RKO (cell line): ENCODE data around the gene C1orf56.
A peak's percentile ranks its signal among the peaks of the same experiment; 100 is the strongest.

Experiments used
- DNase-seq: peaks from one replicate; pipeline ENCODE4 v3.0.0-alpha.2; 2016; ENCODE audit warnings: low spot score

Gene C1orf56

DNA sequence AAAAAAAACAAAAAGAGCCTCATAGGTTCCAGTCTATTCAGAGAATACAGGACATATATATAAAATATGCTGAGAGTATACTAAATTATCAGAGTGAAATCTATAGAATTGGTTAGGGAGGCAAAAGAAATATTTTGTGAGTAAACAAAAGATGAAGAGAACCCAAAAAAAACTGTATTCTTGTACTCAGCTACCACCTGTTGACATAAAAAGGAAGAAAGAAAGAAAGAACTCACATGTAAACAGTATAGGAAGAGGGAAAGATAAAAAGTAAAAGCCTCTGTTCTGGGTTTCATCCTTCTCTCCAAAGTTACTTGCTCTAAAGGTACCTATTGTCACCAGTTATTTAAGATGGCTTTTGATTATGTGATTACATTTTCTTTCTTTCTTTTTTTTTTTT lies 21.1 kb upstream of the C1orf56 start:
- DNase-seq = no peak

- no peak for DNase-seq
Observed at GRCh38 chr1:151032164-151032563, 15.4 kb upstream of the C1orf56 start.

DNA sequence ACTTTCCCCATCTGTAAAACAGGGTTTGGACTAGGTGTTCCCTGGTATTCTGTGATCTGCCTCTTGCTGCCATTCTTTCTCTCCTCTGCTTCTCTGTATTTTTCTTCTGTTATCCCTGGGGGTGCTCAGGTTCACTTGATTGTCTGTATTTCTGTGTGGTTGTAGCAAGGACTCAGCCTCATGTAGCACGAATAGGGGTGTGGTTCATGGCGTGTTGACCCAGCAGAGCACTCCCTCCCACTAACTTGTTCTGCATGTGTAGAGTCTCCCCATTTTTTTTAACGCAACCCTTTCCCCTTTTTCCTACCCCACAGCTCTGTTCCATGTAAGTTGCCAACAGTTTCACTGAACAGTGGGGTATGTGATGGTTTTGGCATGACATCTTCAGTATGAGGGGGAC lies 12.4 kb upstream of the C1orf56 start:
- DNase-seq = no peak

- no peak for DNase-seq
Observed at GRCh38 chr1:151036356-151036755, 11.2 kb upstream of the C1orf56 start, which contains the start of gene BNIPL. Gene BNIPL, plus strand, starts transcription at chr1:151036586. Its CDS starts 140 bp downstream, at chr1:151036726.

DNA sequence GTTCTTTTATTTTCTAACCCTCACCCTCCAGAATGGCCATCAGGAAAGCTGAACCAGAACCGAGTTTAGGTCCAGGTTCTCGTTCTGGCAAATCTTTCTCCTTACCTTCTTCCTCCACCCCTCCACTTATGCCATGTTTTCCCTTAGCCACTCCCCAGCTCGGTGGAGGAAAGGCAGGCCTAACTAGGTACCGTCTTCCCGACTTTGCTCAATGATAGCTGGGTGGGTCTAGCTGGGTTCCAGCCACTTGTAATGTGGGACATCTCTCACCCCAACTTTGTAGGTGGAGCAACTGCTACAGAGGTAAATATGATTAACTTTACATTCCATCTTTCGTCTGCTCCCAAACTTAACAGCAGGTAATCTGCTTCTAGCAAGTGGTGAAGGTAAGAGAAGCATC lies 10.5 kb upstream of the C1orf56 start:
- no peak for DNase-seq

DNA sequence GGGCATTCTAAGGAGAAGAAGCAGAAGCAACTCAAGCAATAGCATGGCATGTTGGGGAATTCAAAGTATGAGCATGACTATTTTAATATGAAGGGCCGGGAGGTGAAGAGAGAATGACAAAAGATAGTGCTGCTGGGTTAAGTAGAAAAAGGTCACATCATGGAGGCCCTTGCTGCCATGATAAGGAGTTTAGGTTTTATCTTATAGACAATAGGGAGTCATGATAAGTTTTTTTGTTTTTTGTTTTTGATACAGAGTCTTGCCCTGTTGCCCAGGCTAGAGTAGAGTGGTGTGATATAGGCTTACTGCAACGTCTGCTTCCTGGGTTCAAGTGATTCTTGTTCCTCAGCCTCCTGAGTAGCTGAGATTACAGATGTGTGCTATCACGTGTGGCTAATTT lies 8.0 kb upstream of the C1orf56 start:
- DNase-seq = no peak

DNA sequence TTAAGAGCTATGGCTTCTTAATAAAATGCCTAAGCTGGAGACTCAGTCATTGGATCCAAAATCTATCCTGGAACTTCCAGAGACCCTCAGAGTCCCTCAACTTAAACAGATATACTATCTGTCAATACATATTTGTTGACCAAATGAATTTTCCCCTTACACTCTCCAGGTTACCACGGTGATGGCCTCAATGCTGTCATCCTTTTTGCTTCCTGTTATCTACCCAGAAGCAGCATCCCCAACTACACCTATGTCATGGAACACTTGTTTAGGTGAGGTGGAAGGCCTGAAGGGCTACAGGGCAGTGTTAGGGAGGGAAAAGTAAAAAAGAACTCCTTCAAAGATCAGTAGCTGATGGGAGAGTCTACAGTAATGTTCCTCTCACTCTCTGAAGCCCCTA lies 4.4 kb upstream of the C1orf56 start:
- no peak for DNase-seq

- peak; percentile 85 for DNase-seq
Observed at GRCh38 chr1:151047925-151048644, 534 bp downstream of the C1orf56 start.

- no peak for DNase-seq
Observed at GRCh38 chr1:151048645-151049032, 1.1 kb downstream of the C1orf56 start.

DNA sequence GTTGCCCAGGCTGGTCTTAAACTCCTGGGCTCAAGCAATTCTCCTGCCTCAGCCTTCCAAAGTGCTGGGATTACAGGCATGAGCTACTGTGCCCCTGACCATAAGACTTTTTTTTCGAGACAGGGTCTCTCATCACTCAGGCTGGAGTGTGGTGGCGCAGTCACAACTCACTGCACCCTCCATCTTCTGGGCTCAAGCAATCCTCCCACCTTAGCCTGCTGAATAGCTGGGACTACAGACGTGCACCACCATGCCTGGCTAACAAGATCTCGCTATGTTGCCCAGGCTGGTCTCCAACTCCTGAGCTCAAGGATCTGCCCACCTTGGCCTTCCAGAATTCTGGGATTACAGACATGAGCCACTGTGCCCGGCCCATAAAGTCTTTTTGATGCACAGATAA lies 1.9 kb downstream of the C1orf56 start:
- no peak for DNase-seq

GRCh38 chr1:151050051-151050688 lies 2.6 kb downstream of the C1orf56 start:
- DNase-seq = no peak

DNA sequence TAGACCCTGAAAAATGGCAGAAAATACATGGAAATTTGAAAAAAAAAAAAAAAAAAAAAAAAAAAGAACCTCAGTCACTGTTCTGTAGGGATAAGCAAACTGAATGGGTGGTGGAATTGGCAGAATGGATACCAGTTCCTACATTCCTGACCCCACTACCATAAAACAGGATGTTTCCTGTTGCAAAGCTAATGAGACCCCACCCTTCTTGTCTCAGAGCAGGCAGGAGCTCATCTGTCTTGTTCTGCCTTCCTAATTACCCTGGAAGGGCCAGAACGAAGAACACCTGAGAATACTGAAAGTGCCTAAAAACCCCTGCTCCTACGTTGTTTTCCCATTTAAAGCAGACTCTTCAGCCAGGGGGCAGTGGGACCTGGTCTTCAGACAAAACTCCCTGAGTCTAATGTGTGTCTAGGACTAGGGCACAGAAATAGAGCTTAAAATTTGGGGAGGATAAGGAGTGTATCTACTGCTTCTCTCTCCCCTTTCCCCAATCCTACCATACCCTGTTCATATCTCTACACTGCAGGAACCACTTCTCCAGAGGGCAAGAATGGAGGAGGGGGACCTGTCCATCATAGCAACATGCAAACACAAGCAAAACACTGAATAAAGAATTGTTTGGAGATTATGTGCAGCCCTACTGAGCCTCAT lies 3.9 kb downstream of the C1orf56 start:
- DNase-seq = no peak

DNA sequence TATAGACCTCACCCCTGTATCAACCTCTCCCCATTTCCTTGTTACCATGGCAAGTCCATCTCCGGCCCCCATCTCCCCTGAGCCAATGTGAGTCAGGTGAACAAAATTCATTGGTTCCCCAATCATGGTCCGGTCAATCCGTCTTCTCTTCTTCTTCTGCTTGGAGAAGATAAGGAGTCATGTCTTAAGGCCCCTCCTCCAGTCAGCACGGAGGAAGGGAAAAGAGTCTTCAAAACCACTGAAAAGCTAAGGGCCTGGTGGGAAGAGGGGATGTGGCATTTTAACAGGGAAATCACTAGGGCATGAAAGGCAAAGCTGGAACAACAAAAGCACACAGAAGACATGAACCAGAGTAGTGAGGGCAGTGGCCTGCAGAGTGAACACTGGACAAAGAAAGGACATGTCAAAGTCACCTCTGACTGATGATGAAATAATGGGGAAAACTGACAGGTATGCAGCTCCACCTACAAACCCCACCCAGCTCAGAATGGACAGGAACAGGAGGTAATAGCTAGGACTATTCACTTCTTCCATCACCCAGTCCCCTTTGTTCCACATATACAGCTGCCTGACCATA lies 7.5 kb downstream of the C1orf56 start:
- DNase-seq = no peak

GRCh38 chr1:151055581-151055980 lies 8.0 kb downstream of the C1orf56 start:
- no peak for DNase-seq

DNA sequence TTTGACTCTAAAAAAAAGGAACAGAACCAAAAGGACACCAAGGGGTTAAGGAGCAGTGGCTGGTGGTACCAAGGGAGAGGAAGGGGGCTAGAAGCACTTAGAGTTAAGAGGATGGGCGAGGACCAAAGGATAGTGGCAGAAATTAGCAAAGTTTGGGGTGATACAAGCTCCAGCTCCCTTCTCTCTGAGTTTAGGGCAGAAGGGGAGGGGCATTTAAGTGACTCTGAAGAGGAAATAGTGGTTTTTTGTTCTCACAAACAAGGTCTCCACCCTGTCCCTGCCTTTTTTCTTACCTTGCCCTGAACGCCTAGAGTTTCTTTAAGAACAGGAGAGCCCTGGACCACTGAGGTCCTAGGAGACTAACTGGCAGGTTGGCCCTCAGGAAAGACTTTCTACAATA lies 8.6 kb downstream of the C1orf56 start:
- no peak for DNase-seq

- DNase-seq = no peak
Observed at GRCh38 chr1:151058692-151059091, 11.1 kb downstream of the C1orf56 start.

- peak; percentile 90 for DNase-seq
Observed at GRCh38 chr1:151059109-151060006, 11.8 kb downstream of the C1orf56 start, which contains the start of gene CDC42SE1. Gene CDC42SE1, minus strand, starts transcription at chr1:151059622. Its CDS starts 3,892 bp downstream, at chr1:151055730.

DNA sequence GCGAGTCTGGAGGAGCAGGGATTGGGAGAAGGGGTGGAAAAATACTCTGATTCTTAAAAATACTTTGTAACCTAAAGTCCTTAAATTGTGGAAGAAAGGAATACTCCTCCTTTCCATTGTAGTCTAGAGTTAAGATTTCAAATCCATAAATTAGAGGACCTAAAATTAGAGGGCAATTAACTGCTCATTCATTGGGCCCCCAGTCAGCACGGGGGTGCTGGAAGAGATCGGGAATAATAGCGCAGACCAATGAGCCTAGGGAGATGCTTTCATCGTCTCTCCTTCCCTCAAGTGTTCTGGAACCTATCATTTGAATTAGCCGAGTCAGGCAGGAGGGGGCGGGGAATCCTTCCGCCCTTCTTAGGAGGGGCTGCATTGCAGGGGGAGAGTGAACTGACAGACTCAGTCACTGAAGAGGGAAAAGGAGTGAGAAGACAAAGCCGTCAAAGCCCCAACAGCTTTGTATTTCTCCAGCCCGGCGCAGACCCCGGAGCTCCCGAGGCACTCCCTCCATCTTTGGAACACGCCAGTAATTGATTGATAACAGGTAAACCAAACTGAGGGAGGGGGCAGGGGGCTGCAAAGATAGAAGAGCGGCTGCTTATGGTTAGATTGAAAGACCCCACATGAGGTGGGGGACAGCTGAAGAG lies 12.6 kb downstream of the C1orf56 start, which contains the start of gene MLLT11:
Gene MLLT11, plus strand, starts transcription at position 391 of the 650 bp plus-strand sequence. CDS start 6,828 bp downstream, outside the sequence.
- DNase-seq = no peak

- no peak for DNase-seq
Observed at GRCh38 chr1:151060657-151061421, 13.3 kb downstream of the C1orf56 start.

- DNase-seq = no peak
Observed at GRCh38 chr1:151061704-151062103, 14.2 kb downstream of the C1orf56 start.
